ENCODE data around the gene NHSL2. TPM values are rescaled to one million over a fixed set of nuclear protein-coding genes. Genes with fewer than 3 reads are reported as not detected.
A peak's percentile ranks its signal among the peaks of the same experiment; 100 is the strongest.

The NHSL2 gene
- total RNA-seq, 2 donors from 2014 or later = 6.9 to 11.2 TPM

- no peak overlapping the region for H3K27ac ChIP-seq (ENCODE audit: low read depth, low read length)
- H3K4me1 ChIP-seq (ENCODE audit: control insufficient read depth, insufficient read depth, low read length) = no peaks in the 10 kb centered on the region
- no peaks in the 10 kb centered on the region for H3K27me3 Mint-ChIP-seq (ENCODE audit: insufficient read depth)
- H3K36me3 ChIP-seq (ENCODE audit: control insufficient read depth, insufficient read depth, low read length) = no peaks in the 10 kb centered on the region
- no peak overlapping the region for H3K4me3 ChIP-seq (ENCODE audit: low read length)
- peaks cover 23% of the 10 kb centered on the region for H3K4me1 Mint-ChIP-seq
- 95% methylated on average over 2 of the region's 2 CpGs; no CpG with 5 or more reads in 1 of the 2 experiments for WGBS, 2 experiments (ENCODE audit: insufficient coverage in 1 of 2, insufficient read length in 1 of 2)
- TF ChIP-seq CTCF (conservative IDR thresholded peaks at IDR 0.05) = no peak
- peaks cover 64% of the 10 kb centered on the region for H3K9me3 Mint-ChIP-seq
- H3K9me3 ChIP-seq (ENCODE audit: control insufficient read depth, low read length) = no peaks in the 10 kb centered on the region
- H3K27ac Mint-ChIP-seq = no peak overlapping the region
- H3K27me3 ChIP-seq (ENCODE audit: control insufficient read depth, insufficient read depth, low read length, poor library complexity, severe bottlenecking) = no peaks in the 10 kb centered on the region
- H3K4me3 Mint-ChIP-seq = no peak overlapping the region
- no peaks in the 10 kb centered on the region for H3K36me3 Mint-ChIP-seq (ENCODE audit: low read depth)
- H3K9ac ChIP-seq (ENCODE audit: extremely low read depth, low read length, poor library complexity, severe bottlenecking) = no peak overlapping the region
- no peak for DNase-seq
Measured at GRCh38 chrX:72001906-72002305, 91.3 kb downstream of the NHSL2 start.

GRCh38 chrX:72002875-72003274 is 92.2 kb downstream of the NHSL2 start:
- DNase-seq = no peak
- 76 to 88% methylated on average over 4 to 6 of the region's 6 CpGs for whole genome bisulfite sequencing, 2 experiments (ENCODE audit: insufficient coverage in 1 of 2, insufficient read length in 1 of 2)
- no peak overlapping the region for H3K27ac Mint-ChIP-seq

GRCh38 chrX:72003811-72004750 is 93.4 kb downstream of the NHSL2 start:
- Mint-ChIP-seq H3K27me3 (ENCODE audit: insufficient read depth) (no peaks in the 10 kb centered on the region), H3K4me3 (peak overlapping the region; percentile 23), H3K4me1 (peaks cover 17% of the 10 kb centered on the region), H3K36me3 (ENCODE audit: low read depth) (no peaks in the 10 kb centered on the region), H3K27ac (peak overlapping the region; percentile 66), H3K9me3 (peaks cover 67% of the 10 kb centered on the region)
- no peak overlapping the region for H3K4me3 ChIP-seq (ENCODE audit: low read length)
- no peaks in the 10 kb centered on the region for H3K4me1 ChIP-seq (ENCODE audit: control insufficient read depth, insufficient read depth, low read length)
- no peaks in the 10 kb centered on the region for H3K27me3 ChIP-seq (ENCODE audit: control insufficient read depth, insufficient read depth, low read length, poor library complexity, severe bottlenecking)
- peak; percentile 90 for DNase-seq
- WGBS, 2 experiments (ENCODE audit: insufficient coverage in 1 of 2, insufficient read length in 1 of 2) = 22% methylated on average over 14 of the region's 17 CpGs; no CpG with 5 or more reads in 1 of the 2 experiments
- peak; percentile 72 for TF ChIP-seq CTCF (conservative IDR thresholded peaks at IDR 0.05)
- H3K27ac ChIP-seq (ENCODE audit: low read depth, low read length) = no peak overlapping the region
- no peaks in the 10 kb centered on the region for H3K36me3 ChIP-seq (ENCODE audit: control insufficient read depth, insufficient read depth, low read length)
- H3K9me3 ChIP-seq (ENCODE audit: control insufficient read depth, low read length) = no peaks in the 10 kb centered on the region
- H3K9ac ChIP-seq (ENCODE audit: extremely low read depth, low read length, poor library complexity, severe bottlenecking) = no peak overlapping the region

More at GRCh38 chrX:72002875-72003274, 92.2 kb downstream of the NHSL2 start:
- H3K9me3 Mint-ChIP-seq = peaks cover 71% of the 10 kb centered on the region
- Histone ChIP-seq H3K9ac (ENCODE audit: extremely low read depth, low read length, poor library complexity, severe bottlenecking) (no peak overlapping the region), H3K36me3 (ENCODE audit: control insufficient read depth, insufficient read depth, low read length) (no peaks in the 10 kb centered on the region), H3K27ac (ENCODE audit: low read depth, low read length) (no peak overlapping the region), H3K4me3 (ENCODE audit: low read length) (no peak overlapping the region), H3K9me3 (ENCODE audit: control insufficient read depth, low read length) (no peaks in the 10 kb centered on the region), H3K4me1 (ENCODE audit: control insufficient read depth, insufficient read depth, low read length) (no peaks in the 10 kb centered on the region), H3K27me3 (ENCODE audit: control insufficient read depth, insufficient read depth, low read length, poor library complexity, severe bottlenecking) (no peaks in the 10 kb centered on the region)
- H3K4me3 Mint-ChIP-seq = no peak overlapping the region
- TF ChIP-seq CTCF (conservative IDR thresholded peaks at IDR 0.05) = no peak
- peaks cover 19% of the 10 kb centered on the region for H3K4me1 Mint-ChIP-seq
- no peaks in the 10 kb centered on the region for H3K36me3 Mint-ChIP-seq (ENCODE audit: low read depth)
- H3K27me3 Mint-ChIP-seq (ENCODE audit: insufficient read depth) = no peaks in the 10 kb centered on the region

Data from endodermal cell (in vitro differentiated cells).